K562 (cell line): Measurements from ENCODE around the gene STK24. TPM values are rescaled to one million over a fixed set of nuclear protein-coding genes. Genes with fewer than 3 reads are reported as not detected.

Experiments used
- GATA2 ChIP-seq: sonication (generic); formaldehyde crosslinking; IDR thresholded peaks from 2 replicates; pipeline ENCODE4 v1.4.0; 2020; ENCODE audit warnings: mild to moderate bottlenecking, missing genetic modification reagents
- GATAD2A ChIP-seq: fragments of 450-650 bp; IDR thresholded peaks from 2 replicates; pipeline ENCODE4 v1.6.1; 2017
- HNRNPL ChIP-seq: fragments of 200-400 bp; formaldehyde crosslinking; IDR thresholded peaks from 2 replicates; pipeline ENCODE4 v1.6.1; 2017; ENCODE audit warnings: low read depth, mild to moderate bottlenecking, low read length
- ILK ChIP-seq: fragments of 450-650 bp; IDR thresholded peaks from 2 replicates; pipeline ENCODE4 v1.6.1; 2016; ENCODE audit warnings: missing genetic modification characterization, low read depth, mild to moderate bottlenecking, missing compliant biosample characterization, moderate library complexity, borderline replicate concordance
- KHSRP ChIP-seq: fragments of 450-650 bp; IDR thresholded peaks from 2 replicates; pipeline ENCODE4 v1.6.1; 2017
- KLF13 ChIP-seq: fragments of 450-650 bp; IDR thresholded peaks from 2 replicates; pipeline ENCODE4 v1.6.1; 2016; ENCODE audit warnings: missing genetic modification characterization, low read depth, mild to moderate bottlenecking, missing compliant biosample characterization, moderate library complexity, borderline replicate concordance
- LARP7 ChIP-seq: fragments of 450-650 bp; IDR thresholded peaks from 2 replicates; pipeline ENCODE4 v1.6.1; 2016
- NFATC3 ChIP-seq: fragments of 450-650 bp; IDR thresholded peaks from 2 replicates; pipeline ENCODE4 v1.6.1; 2017; ENCODE audit warnings: mild to moderate bottlenecking
- NUFIP1 ChIP-seq: fragments of 450-650 bp; IDR thresholded peaks from 2 replicates; pipeline ENCODE4 v1.6.1; 2018; ENCODE audit not compliant: partially characterized antibody
- SMAD2 ChIP-seq: fragments of 150-350 bp; IDR thresholded peaks from 2 replicates; pipeline ENCODE4 v1.6.1; 2014; ENCODE audit warnings: low read depth, mild to moderate bottlenecking, low read length
- TCF7 ChIP-seq: sonication (generic); IDR thresholded peaks from 2 replicates; pipeline ENCODE4 v1.6.1; 2016; ENCODE audit warnings: antibody characterized with exemption, borderline replicate concordance
- ZNF766 ChIP-seq: fragments of 200-800 bp; sonication (Bioruptor generic); conservative IDR thresholded peaks from 2 replicates; pipeline ENCODE4 v1.6.1; 2016; ENCODE audit warnings: missing genetic modification characterization, missing compliant biosample characterization
- polyA plus RNA-seq, 8 experiments: library from polyadenylated mRNA; depleted of rRNA in 4 of 8; stranded (reverse) in 5 of 8; unstranded in 3 of 8; fragments of >200 nt; fragmentation: Nextera tagmentation in 2 of 8; fragmentation: Illumina TruSeq in 1 of 8; extraction: Ambion mirVana in 2 of 8; extraction: Trizol in 1 of 8; gene quantifications; 2 replicates each; pipeline versions ENCODE4 v1.2.1 to v1.2.3, GENCODE V29; 2011 to 2014; ENCODE audit warnings: inconsistent platforms in 1 of 8, missing spikeins in 1 of 8
- total RNA-seq, 7 experiments: library from RNA; depleted of rRNA in 6 of 7; stranded (reverse); fragments of >200 nt in 6 of 7; fragmentation: Illumina TruSeq in 2 of 7; extraction: Trizol in 2 of 7; gene quantifications; 2 replicates each; pipeline versions ENCODE4 v1.2.1 to v1.2.3, GENCODE V29; 2011 to 2021; ENCODE audit warnings: low replicate concordance in 1 of 7
- TF ChIP-seq, protein P1 (sequence below): fragments of 250-450 bp; sonication (Bioruptor Pico); IDR thresholded peaks from 2 replicates; pipeline ENCODE4 v1.8.0; 2021; ENCODE audit warnings: moderate library complexity, mild to moderate bottlenecking, inconsistent platforms
- TF ChIP-seq, protein P2 (sequence below): sonication (generic); formaldehyde crosslinking; IDR thresholded peaks from 2 replicates; pipeline ENCODE4 v1.8.1; 2023; ENCODE audit warnings: mild to moderate bottlenecking, missing genetic modification reagents
- TF ChIP-seq, protein P3 (sequence below): sonication (generic); formaldehyde crosslinking; IDR thresholded peaks from 2 replicates; pipeline ENCODE4 v1.8.0; 2023; ENCODE audit warnings: mild to moderate bottlenecking, missing genetic modification reagents
- TF ChIP-seq, protein P4 (sequence below): fragments of 250-450 bp; sonication (Bioruptor Pico); IDR thresholded peaks from 2 replicates; pipeline ENCODE4 v1.5.0; 2022; ENCODE audit warnings: mild to moderate bottlenecking

STK24 gene
- total and polyA plus RNA-seq, 9 of the 15 experiments (the other 6 are each of a cell fraction or from before 2014, with no cell fraction given) = 3.8 to 78.4 (median 28.2) TPM

DNA sequence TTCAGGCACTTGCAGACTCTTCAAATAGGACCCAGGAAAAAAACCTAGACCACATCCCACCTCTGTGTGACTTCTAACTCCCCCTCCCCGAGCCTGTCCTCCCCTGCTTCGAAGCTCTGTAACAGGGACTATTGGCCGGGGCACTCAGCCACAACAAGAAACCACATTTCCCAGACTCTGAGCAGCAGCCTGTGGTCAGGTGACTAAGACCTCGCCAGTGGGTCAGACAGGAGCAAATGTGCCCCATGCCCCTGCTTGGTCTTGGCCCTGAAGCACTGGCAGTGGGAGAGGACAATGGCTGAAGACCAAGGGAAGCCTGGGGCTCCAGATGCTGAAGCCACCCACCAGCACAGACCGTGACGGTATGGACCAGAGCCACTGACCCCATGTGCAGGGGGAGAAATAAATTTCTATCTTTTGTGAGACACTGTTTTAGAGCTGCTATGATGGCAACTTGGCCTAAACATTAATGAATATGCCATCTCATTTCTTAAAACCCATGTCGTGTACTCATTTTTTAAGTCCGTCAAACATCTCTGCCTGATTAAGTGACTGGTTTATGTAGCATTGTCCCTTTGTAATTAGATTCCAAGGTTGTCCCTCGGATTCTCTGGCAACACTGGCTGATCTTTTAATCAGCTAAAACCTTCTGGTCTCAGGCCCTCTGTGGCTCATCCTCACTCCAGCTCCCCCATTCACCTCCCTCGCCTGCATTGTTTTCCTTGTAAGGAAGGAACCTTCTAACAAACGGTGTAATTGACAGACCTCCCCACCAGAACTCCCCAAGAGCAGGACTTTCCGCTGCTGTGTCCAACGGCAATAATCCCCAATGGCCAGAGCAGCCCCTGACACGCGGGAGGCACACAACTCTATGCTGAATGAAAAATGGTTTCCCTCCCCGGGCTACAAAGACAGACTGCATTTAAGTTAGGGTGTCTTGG is 98.4 kb downstream of the STK24 start (continued):
- TF ChIP-seq KLF13 (tag) (no peak), NUFIP1 (no peak), TCF7 (no peak), ZNF766 (no peak), KHSRP (no peak), GATAD2A (no peak), SMAD2 (no peak), LARP7 (no peak), ILK (no peak), HNRNPL (no peak), GATA2 (CRISPR knock-in tag) (peak; percentile 60; the same call in 1 of the 2 replicates), NFATC3 (no peak)
- TF ChIP-seq, protein P1, sequence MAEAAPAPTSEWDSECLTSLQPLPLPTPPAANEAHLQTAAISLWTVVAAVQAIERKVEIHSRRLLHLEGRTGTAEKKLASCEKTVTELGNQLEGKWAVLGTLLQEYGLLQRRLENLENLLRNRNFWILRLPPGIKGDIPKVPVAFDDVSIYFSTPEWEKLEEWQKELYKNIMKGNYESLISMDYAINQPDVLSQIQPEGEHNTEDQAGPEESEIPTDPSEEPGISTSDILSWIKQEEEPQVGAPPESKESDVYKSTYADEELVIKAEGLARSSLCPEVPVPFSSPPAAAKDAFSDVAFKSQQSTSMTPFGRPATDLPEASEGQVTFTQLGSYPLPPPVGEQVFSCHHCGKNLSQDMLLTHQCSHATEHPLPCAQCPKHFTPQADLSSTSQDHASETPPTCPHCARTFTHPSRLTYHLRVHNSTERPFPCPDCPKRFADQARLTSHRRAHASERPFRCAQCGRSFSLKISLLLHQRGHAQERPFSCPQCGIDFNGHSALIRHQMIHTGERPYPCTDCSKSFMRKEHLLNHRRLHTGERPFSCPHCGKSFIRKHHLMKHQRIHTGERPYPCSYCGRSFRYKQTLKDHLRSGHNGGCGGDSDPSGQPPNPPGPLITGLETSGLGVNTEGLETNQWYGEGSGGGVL = no peak
- TF ChIP-seq, protein P2, sequence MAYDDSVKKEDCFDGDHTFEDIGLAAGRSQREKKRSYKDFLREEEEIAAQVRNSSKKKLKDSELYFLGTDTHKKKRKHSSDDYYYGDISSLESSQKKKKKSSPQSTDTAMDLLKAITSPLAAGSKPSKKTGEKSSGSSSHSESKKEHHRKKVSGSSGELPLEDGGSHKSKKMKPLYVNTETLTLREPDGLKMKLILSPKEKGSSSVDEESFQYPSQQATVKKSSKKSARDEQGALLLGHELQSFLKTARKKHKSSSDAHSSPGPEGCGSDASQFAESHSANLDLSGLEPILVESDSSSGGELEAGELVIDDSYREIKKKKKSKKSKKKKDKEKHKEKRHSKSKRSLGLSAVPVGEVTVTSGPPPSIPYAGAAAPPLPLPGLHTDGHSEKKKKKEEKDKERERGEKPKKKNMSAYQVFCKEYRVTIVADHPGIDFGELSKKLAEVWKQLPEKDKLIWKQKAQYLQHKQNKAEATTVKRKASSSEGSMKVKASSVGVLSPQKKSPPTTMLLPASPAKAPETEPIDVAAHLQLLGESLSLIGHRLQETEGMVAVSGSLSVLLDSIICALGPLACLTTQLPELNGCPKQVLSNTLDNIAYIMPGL (CRISPR knock-in tag) = no peak
- TF ChIP-seq, protein P3, sequence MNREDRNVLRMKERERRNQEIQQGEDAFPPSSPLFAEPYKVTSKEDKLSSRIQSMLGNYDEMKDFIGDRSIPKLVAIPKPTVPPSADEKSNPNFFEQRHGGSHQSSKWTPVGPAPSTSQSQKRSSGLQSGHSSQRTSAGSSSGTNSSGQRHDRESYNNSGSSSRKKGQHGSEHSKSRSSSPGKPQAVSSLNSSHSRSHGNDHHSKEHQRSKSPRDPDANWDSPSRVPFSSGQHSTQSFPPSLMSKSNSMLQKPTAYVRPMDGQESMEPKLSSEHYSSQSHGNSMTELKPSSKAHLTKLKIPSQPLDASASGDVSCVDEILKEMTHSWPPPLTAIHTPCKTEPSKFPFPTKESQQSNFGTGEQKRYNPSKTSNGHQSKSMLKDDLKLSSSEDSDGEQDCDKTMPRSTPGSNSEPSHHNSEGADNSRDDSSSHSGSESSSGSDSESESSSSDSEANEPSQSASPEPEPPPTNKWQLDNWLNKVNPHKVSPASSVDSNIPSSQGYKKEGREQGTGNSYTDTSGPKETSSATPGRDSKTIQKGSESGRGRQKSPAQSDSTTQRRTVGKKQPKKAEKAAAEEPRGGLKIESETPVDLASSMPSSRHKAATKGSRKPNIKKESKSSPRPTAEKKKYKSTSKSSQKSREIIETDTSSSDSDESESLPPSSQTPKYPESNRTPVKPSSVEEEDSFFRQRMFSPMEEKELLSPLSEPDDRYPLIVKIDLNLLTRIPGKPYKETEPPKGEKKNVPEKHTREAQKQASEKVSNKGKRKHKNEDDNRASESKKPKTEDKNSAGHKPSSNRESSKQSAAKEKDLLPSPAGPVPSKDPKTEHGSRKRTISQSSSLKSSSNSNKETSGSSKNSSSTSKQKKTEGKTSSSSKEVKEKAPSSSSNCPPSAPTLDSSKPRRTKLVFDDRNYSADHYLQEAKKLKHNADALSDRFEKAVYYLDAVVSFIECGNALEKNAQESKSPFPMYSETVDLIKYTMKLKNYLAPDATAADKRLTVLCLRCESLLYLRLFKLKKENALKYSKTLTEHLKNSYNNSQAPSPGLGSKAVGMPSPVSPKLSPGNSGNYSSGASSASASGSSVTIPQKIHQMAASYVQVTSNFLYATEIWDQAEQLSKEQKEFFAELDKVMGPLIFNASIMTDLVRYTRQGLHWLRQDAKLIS = no peak
- TF ChIP-seq, protein P4, sequence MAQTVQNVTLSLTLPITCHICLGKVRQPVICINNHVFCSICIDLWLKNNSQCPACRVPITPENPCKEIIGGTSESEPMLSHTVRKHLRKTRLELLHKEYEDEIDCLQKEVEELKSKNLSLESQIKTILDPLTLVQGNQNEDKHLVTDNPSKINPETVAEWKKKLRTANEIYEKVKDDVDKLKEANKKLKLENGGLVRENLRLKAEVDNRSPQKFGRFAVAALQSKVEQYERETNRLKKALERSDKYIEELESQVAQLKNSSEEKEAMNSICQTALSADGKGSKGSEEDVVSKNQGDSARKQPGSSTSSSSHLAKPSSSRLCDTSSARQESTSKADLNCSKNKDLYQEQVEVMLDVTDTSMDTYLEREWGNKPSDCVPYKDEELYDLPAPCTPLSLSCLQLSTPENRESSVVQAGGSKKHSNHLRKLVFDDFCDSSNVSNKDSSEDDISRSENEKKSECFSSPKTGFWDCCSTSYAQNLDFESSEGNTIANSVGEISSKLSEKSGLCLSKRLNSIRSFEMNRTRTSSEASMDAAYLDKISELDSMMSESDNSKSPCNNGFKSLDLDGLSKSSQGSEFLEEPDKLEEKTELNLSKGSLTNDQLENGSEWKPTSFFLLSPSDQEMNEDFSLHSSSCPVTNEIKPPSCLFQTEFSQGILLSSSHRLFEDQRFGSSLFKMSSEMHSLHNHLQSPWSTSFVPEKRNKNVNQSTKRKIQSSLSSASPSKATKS = no peak
